Prostate gland (tissue), 2 donors: ENCODE results near the gene ZIK1. TPM values are rescaled to one million over a fixed set of nuclear protein-coding genes. Genes with fewer than 3 reads are reported as not detected.

Experiments
- DNase-seq: peaks from one replicate; pipeline ENCODE4 v3.0.0-alpha.2; 2019; ENCODE audit warnings: low spot score
- H3K27ac ChIP-seq, 2 donors: fragments of 200-600 bp; sonication (generic); 2 replicates each; pipeline ENCODE4 v1.5.1; 2017 to 2019
- H3K27me3 ChIP-seq: fragments of 200-600 bp; sonication (generic); replicated peaks from 2 replicates; pipeline ENCODE4 v1.5.1; 2019; ENCODE audit not compliant: insufficient read depth
- H3K36me3 ChIP-seq, 2 donors: fragments of 200-600 bp; sonication (generic); 1 replicate in 1 of 2; 2 replicates in 1 of 2; pipeline versions ENCODE4 v1.5.1 to v1.8.1; 2017 to 2019
- H3K4me1 ChIP-seq: fragments of 200-600 bp; sonication (generic); replicated peaks from 2 replicates; pipeline ENCODE4 v1.5.1; 2019
- H3K4me3 ChIP-seq, 2 donors: fragments of 200-600 bp; sonication (generic); 2 replicates each; pipeline ENCODE4 v1.5.1; 2017 to 2019
- H3K9me3 ChIP-seq: fragments of 200-600 bp; sonication (generic); 2 replicates; pipeline ENCODE4 v1.5.1; 2017
- POLR2A ChIP-seq: fragments of 450-650 bp; IDR thresholded peaks from one replicate; pipeline ENCODE4 v1.6.1; 2016; ENCODE audit warnings: antibody characterized with exemption, mild to moderate bottlenecking
- POLR2AphosphoS5 ChIP-seq: sonication (generic); formaldehyde crosslinking; IDR thresholded peaks from one replicate; pipeline ENCODE4 v1.6.1; 2017; ENCODE audit warnings: antibody characterized with exemption
- WGBS: methylation state at CpG from one replicate; pipeline ENCODE4 v1.1.5; 2018; 5-methylcytosine and 5-hydroxymethylcytosine counted together
- intact Hi-C: fragments of 100-400 bp; cut with DNase I; formaldehyde crosslinking; loops from one replicate; pipeline ENCODE4 v1.14.2; 2022
- total RNA-seq, 2 donors: library from RNA; depleted of rRNA; stranded (reverse); fragments of >200 nt; gene quantifications; one replicate each; pipeline ENCODE4 v1.1.0, GENCODE V29; 2016
- TF ChIP-seq, protein P1 (sequence below), 4 experiments: fragments of 200-600 bp in 2 of 4; fragments of 450-650 bp in 2 of 4; sonication (generic) in 2 of 4; IDR thresholded peaks; 1 replicate in 3 of 4; 2 replicates in 1 of 4; pipeline ENCODE4 v1.5.1; 2016 to 2019; ENCODE audit warnings: antibody characterized with exemption in 4 of 4, mild to moderate bottlenecking in 2 of 4, moderate library complexity in 2 of 4

The ZIK1 gene
- total RNA-seq, 2 donors from 2014 or later = 5.3 to 8.5 TPM

GRCh38 chr19:57599761-57600383, 15.9 kb downstream of the ZIK1 start, which contains the start of gene ZNF530:
Gene ZNF530 (plus strand): TSS chr19:57599885. CDS start chr19:57604346, 4,461 bp downstream.
- peak within 1 kb of the TSS; percentile 59 to 75 for H3K4me3 ChIP-seq
- peak; percentile 96 for TF ChIP-seq POLR2AphosphoS5
- TF ChIP-seq POLR2A = peak; percentile 11
- TF ChIP-seq, protein P1, sequence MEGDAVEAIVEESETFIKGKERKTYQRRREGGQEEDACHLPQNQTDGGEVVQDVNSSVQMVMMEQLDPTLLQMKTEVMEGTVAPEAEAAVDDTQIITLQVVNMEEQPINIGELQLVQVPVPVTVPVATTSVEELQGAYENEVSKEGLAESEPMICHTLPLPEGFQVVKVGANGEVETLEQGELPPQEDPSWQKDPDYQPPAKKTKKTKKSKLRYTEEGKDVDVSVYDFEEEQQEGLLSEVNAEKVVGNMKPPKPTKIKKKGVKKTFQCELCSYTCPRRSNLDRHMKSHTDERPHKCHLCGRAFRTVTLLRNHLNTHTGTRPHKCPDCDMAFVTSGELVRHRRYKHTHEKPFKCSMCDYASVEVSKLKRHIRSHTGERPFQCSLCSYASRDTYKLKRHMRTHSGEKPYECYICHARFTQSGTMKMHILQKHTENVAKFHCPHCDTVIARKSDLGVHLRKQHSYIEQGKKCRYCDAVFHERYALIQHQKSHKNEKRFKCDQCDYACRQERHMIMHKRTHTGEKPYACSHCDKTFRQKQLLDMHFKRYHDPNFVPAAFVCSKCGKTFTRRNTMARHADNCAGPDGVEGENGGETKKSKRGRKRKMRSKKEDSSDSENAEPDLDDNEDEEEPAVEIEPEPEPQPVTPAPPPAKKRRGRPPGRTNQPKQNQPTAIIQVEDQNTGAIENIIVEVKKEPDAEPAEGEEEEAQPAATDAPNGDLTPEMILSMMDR (IDR thresholded peaks at IDR 0.05) = no peak
- no peaks in the 10 kb centered on the region for H3K9me3 ChIP-seq
- DNase-seq = peak; percentile 93
- WGBS = under 1% methylated on average over 49 of the region's 53 CpGs
- H3K4me1 ChIP-seq = peaks cover 5% of the 10 kb centered on the region
- intact Hi-C loops = no loop called here
- no peak within 1 kb of the TSS for H3K27ac ChIP-seq
- no peaks in the 10 kb centered on the region for H3K36me3 ChIP-seq
- no peaks in the 10 kb centered on the region for H3K27me3 ChIP-seq

DNA sequence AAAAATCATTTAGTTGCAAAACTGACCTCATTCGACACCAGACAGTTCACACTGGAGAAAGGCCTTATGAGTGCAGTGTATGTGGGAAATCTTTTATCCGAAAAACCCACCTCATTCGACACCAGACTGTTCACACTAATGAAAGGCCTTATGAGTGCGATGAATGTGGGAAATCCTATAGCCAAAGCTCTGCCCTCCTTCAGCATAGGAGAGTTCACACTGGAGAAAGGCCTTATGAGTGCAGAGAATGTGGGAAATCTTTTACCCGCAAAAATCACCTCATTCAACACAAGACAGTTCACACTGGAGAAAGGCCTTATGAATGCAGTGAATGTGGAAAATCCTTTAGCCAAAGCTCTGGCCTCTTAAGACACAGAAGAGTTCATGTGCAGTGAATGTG, 23.0 kb downstream of the ZIK1 start:
- peaks cover 0 to 10% of the 10 kb centered on the region in 2 donors for H3K36me3 ChIP-seq
- no peak overlapping the region for H3K4me3 ChIP-seq
- intact Hi-C loops = no loop called here
- TF ChIP-seq POLR2AphosphoS5 = no peak
- TF ChIP-seq, protein P1 (IDR thresholded peaks at IDR 0.05) = no peak
- 98% methylated on average over 5 of the region's 5 CpGs for WGBS
- DNase-seq = no peak
- no peaks in the 10 kb centered on the region for H3K27me3 ChIP-seq
- no peaks in the 10 kb centered on the region for H3K9me3 ChIP-seq
- no peaks in the 10 kb centered on the region for H3K4me1 ChIP-seq
- H3K27ac ChIP-seq = no peak overlapping the region

- H3K4me1 ChIP-seq = no peaks in the 10 kb centered on the region
- TF ChIP-seq, protein P1 (IDR thresholded peaks at IDR 0.05) = no peak
- TF ChIP-seq POLR2AphosphoS5 = no peak
- H3K4me3 ChIP-seq = no peak overlapping the region
- DNase-seq = no peak
- H3K27ac ChIP-seq = no peak overlapping the region
- peaks cover 0 to 4% of the 10 kb centered on the region in 2 donors for H3K36me3 ChIP-seq
- no peaks in the 10 kb centered on the region for H3K27me3 ChIP-seq
- intact Hi-C loops = no loop called here
- 94% methylated on average over 4 of the region's 4 CpGs for WGBS
- no peaks in the 10 kb centered on the region for H3K9me3 ChIP-seq
These were observed 27.2 kb downstream of the ZIK1 start for GRCh38 chr19:57611113-57611512.

DNA sequence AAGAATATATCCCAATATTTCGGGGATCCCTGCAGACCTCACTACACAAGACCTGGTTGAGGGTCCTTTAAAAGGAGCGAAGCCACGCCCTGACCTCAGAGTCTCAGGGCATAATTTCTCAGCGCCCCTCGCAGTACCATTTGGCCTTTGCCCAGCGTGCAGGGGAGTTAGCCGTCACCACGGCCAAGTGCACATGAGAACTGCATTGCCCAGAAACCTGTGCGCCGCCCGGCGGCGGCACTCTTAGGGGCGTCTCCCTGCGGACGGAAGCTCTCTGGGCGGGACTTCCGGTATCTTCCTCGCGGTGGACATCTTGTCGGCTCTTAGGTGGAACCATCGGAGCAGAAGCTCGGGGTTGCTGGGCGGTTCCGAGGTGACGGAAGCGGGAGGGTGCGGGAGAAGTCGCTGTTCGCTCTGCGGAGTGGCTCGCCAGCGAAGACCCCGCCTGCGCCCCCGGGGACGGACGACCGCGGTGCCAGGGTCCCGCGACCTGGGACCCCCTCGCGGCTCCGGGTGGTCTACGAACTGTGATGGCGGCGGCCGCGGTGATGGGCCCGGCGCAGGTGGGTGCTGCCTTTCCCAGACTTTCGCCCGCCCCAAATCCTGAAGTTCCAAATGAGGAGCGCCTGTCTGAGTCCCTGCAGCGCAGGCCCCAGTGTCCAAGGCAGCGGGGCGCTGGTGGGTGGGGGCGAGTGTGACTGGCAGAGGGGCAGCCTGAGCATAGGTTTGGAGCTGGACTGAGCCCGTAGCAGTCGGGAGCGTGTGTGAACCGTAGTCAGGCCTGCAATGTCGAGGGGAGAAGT, 30.2 kb downstream of the ZIK1 start, which contains the start of gene ZNF134:
Gene ZNF134 (plus strand): TSS at position 302 of the 803 bp plus-strand sequence. CDS start 5,227 bp downstream, outside the sequence.
- TF ChIP-seq POLR2A (no peak), POLR2AphosphoS5 (peak; percentile 87)
- TF ChIP-seq, protein P1 (IDR thresholded peaks at IDR 0.05) = peak in 3 of 4 experiments; percentile 22 to 41 (median 34)
- Histone ChIP-seq H3K27me3 (no peaks in the 10 kb centered on the region), H3K4me3 (peak within 1 kb of the TSS; percentile 84 to 93), H3K36me3 (peaks cover 4 to 6% of the 10 kb centered on the region in 2 donors), H3K9me3 (no peaks in the 10 kb centered on the region), H3K4me1 (no peaks in the 10 kb centered on the region), H3K27ac (peak within 1 kb of the TSS; percentile 56 to 69)
- intact Hi-C loops = no loop called here
- DNase-seq = peak; percentile 91
- WGBS = 2% methylated on average over 64 of the region's 64 CpGs
